ENCODE measurements around the gene ING1.
"Not testable (repeated sequence)": the region's sequence is repeated elsewhere in the genome, so short reads cannot be mapped to it uniquely, and the experiment has no call there.

Gene ING1

DNA sequence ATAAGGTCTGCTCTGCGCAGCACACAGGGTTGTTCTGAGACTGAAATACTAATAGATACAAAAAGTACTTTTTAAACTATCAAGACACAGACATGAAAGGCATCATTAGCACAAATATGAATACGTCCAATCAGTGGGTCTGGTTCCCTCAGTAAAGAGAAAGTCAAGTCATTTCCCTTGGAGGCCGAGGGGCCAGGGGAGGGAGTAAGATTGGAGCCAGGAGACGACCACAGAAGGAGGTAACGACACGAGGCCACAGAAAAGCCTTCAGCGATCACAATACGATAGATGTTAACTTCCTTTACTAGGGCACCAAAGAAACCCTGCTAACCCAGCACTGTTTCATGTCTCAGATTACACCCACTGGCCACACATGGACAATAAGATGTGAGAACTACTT, 12.9 kb upstream of the ING1 start:
- no peak overlapping the region for H4K5ac ChIP-seq (ENCODE audit: low read length)
- H3K9ac ChIP-seq (ENCODE audit: low read length): no peak overlapping the region
- no peak overlapping the region for H3K56ac ChIP-seq (ENCODE audit: low read length)
- H3K27ac ChIP-seq (ENCODE audit: low read depth, low read length): no peak overlapping the region
- H3K79me2 ChIP-seq (ENCODE audit: control insufficient read depth, insufficient read depth, low read length): peaks cover 5% of the 10 kb centered on the region
- no peak overlapping the region for H2AK5ac ChIP-seq (ENCODE audit: low read length)
- no peak overlapping the region for H3K4ac ChIP-seq (ENCODE audit: low read depth, low read length)
- no peak for DNase-seq
- no peak overlapping the region for H3K23ac ChIP-seq (ENCODE audit: low read length)
- H3K36me3 ChIP-seq (ENCODE audit: control insufficient read depth, insufficient read depth, low read length): peaks cover 6% of the 10 kb centered on the region
- whole genome bisulfite sequencing (ENCODE audit: extremely low coverage, insufficient coverage, low lambda C conversion rate): no CpG with 5 or more reads among the region's 8 CpGs
- H3K79me1 ChIP-seq (ENCODE audit: low read length): peaks cover 12% of the 10 kb centered on the region
- no peak overlapping the region for H2BK15ac ChIP-seq (replicated peaks; ENCODE audit: low read depth)
- no peak overlapping the region for H3K18ac ChIP-seq (ENCODE audit: low read length)
- H3K4me1 ChIP-seq (ENCODE audit: control insufficient read depth, low read depth, low read length): peaks cover 4% of the 10 kb centered on the region
- no peak overlapping the region for H2BK120ac ChIP-seq (ENCODE audit: low read depth, low read length)
- H3K4me3 ChIP-seq (ENCODE audit: low read length): no peak overlapping the region
- no peaks in the 10 kb centered on the region for H3K27me3 ChIP-seq (ENCODE audit: insufficient read depth, low read length, poor library complexity)
- no peak overlapping the region for H3K4me2 ChIP-seq (ENCODE audit: low read length)
- no peak overlapping the region for H4K8ac ChIP-seq (ENCODE audit: low read depth, low read length)
- no peak overlapping the region for H2BK5ac ChIP-seq (ENCODE audit: low read length)

DNA sequence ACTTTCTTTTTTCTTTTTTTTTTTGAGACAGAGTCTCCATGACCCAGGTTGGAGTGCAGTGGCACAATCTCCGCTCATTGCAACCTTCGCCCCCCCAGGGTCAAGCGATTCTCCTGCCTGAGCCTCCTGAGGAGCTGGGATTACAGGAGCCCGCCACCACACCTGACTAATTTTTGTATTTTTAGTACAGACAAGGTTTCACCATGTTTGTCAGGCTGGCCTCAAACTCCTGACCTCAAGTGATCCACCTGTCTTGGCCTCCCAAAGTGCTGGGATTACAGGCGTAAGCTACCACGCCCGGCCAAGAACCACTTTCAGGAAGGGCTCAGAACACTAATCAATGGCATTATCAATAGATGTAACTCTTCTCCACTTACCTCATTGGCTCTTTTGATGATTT, 12.4 kb upstream of the ING1 start:
- not testable (repeated sequence) for H3K23ac ChIP-seq (ENCODE audit: low read length); H2AK5ac ChIP-seq (ENCODE audit: low read length); H2BK5ac ChIP-seq (ENCODE audit: low read length); H3K18ac ChIP-seq (ENCODE audit: low read length); H3K36me3 ChIP-seq (ENCODE audit: control insufficient read depth, insufficient read depth, low read length); H3K4me2 ChIP-seq (ENCODE audit: low read length); DNase-seq; H3K79me2 ChIP-seq (ENCODE audit: control insufficient read depth, insufficient read depth, low read length); H2BK120ac ChIP-seq (ENCODE audit: low read depth, low read length); H3K4me3 ChIP-seq (ENCODE audit: low read length); H2BK15ac ChIP-seq (replicated peaks; ENCODE audit: low read depth); H3K27me3 ChIP-seq (ENCODE audit: insufficient read depth, low read length, poor library complexity); H4K5ac ChIP-seq (ENCODE audit: low read length); H3K9ac ChIP-seq (ENCODE audit: low read length); H3K4ac ChIP-seq (ENCODE audit: low read depth, low read length); H4K8ac ChIP-seq (ENCODE audit: low read depth, low read length); H3K56ac ChIP-seq (ENCODE audit: low read length); H3K4me1 ChIP-seq (ENCODE audit: control insufficient read depth, low read depth, low read length); H3K27ac ChIP-seq (ENCODE audit: low read depth, low read length)
- no CpG with 5 or more reads among the region's 7 CpGs for WGBS (ENCODE audit: extremely low coverage, insufficient coverage, low lambda C conversion rate)
- peaks cover 12% of the 10 kb centered on the region for H3K79me1 ChIP-seq (ENCODE audit: low read length)

DNA sequence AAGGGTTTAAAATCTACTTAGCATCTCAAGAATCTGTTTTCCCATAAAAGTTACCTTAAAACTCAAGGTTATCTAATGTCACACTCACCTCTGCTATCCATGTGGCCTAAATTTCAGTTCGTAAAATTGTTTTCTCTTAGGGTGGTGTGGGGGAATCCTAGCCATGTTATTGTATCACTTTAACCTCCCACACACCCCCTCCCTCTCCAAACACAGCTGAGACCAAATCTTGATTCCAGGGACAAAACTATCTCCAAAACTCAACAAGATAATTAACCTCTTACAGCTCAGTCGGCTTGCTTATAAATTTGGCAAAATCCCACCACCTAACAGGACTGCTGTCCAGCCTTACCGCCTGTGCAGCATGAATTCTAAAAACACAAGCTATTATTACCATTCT, 11.4 kb upstream of the ING1 start:
- Histone ChIP-seq H2BK120ac (ENCODE audit: low read depth, low read length) (no peak overlapping the region), H3K4me2 (ENCODE audit: low read length) (no peak overlapping the region), H2BK5ac (ENCODE audit: low read length) (no peak overlapping the region), H3K4me3 (ENCODE audit: low read length) (no peak overlapping the region), H3K9ac (ENCODE audit: low read length) (no peak overlapping the region), H3K4ac (ENCODE audit: low read depth, low read length) (no peak overlapping the region), H3K23ac (ENCODE audit: low read length) (no peak overlapping the region), H3K36me3 (ENCODE audit: control insufficient read depth, insufficient read depth, low read length) (peaks cover 6% of the 10 kb centered on the region), H3K27me3 (ENCODE audit: insufficient read depth, low read length, poor library complexity) (no peaks in the 10 kb centered on the region), H3K79me1 (ENCODE audit: low read length) (peaks cover 12% of the 10 kb centered on the region), H2BK15ac (replicated peaks; ENCODE audit: low read depth) (no peak overlapping the region), H3K18ac (ENCODE audit: low read length) (no peak overlapping the region), H2AK5ac (ENCODE audit: low read length) (no peak overlapping the region), H3K4me1 (ENCODE audit: control insufficient read depth, low read depth, low read length) (peaks cover 4% of the 10 kb centered on the region), H4K5ac (ENCODE audit: low read length) (no peak overlapping the region), H3K79me2 (ENCODE audit: control insufficient read depth, insufficient read depth, low read length) (peaks cover 5% of the 10 kb centered on the region), H3K27ac (ENCODE audit: low read depth, low read length) (no peak overlapping the region), H3K56ac (ENCODE audit: low read length) (no peak overlapping the region), H4K8ac (ENCODE audit: low read depth, low read length) (no peak overlapping the region)
- WGBS (ENCODE audit: extremely low coverage, insufficient coverage, low lambda C conversion rate): no CpG with 5 or more reads among the region's 3 CpGs
- no peak for DNase-seq

DNA sequence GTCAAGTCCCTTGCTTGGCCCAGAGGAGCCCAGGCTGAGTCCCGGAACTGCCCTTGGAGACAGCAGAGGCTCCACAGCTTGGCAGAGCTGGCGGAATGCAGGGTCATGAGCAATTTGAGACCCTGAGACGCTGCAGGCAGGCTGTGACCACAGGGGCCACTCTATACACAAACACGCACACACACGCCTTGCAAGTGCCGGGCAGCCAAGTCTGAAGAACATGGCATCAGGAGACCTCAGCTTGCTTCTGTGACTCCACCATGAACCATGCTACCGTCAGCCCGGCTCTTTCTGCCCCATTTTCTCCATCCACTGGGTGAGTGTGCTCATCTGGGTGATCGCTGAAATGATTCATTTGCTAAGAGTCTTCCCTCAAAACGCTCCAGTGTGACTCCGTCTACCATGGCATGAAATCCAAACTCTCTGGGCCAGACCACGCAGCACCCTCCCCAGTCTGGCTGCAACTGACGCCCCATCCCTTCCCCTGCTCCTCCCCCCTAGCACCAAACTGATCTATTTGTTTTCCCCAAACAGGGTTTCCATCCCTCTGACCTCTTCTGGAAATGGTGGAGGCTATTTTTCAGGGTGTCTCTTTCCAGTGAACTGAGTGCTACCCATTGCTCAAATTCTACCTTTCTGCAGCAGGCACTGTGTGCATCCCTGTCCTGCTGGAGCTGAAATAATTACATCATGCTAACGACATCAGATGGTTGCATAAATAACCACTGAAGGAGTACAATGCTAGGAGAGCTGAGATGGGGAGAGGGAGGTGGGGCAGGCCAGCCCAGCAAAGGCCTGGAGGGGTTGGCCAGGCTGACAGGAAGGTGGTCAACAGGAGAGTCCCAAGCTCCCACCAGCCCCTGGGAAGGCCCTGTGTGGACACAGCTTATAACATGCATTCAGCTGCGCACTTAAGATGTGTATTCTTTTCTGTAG, 10.6 kb upstream of the ING1 start:
- H3K56ac ChIP-seq (ENCODE audit: low read length): peak overlapping the region; percentile 39
- no CpG with 5 or more reads among the region's 15 CpGs for WGBS (ENCODE audit: extremely low coverage, insufficient coverage, low lambda C conversion rate)
- no peak overlapping the region for H3K27ac ChIP-seq (ENCODE audit: low read depth, low read length)
- no peak overlapping the region for H2BK5ac ChIP-seq (ENCODE audit: low read length)
- no peak overlapping the region for H3K4me2 ChIP-seq (ENCODE audit: low read length)
- no peak overlapping the region for H3K18ac ChIP-seq (ENCODE audit: low read length)
- H3K9ac ChIP-seq (ENCODE audit: low read length): no peak overlapping the region
- no peak overlapping the region for H2AK5ac ChIP-seq (ENCODE audit: low read length)
- no peak overlapping the region for H4K8ac ChIP-seq (ENCODE audit: low read depth, low read length)
- DNase-seq: no peak
- H3K79me1 ChIP-seq (ENCODE audit: low read length): peaks cover 12% of the 10 kb centered on the region
- peak overlapping the region; percentile 30 for H3K23ac ChIP-seq (ENCODE audit: low read length)
- H3K4me3 ChIP-seq (ENCODE audit: low read length): no peak overlapping the region
- no peaks in the 10 kb centered on the region for H3K27me3 ChIP-seq (ENCODE audit: insufficient read depth, low read length, poor library complexity)
- H3K36me3 ChIP-seq (ENCODE audit: control insufficient read depth, insufficient read depth, low read length): peaks cover 5% of the 10 kb centered on the region
- no peak overlapping the region for H3K4ac ChIP-seq (ENCODE audit: low read depth, low read length)
- H2BK15ac ChIP-seq (replicated peaks; ENCODE audit: low read depth): no peak overlapping the region
- peaks cover 4% of the 10 kb centered on the region for H3K4me1 ChIP-seq (ENCODE audit: control insufficient read depth, low read depth, low read length)
- peaks cover 5% of the 10 kb centered on the region for H3K79me2 ChIP-seq (ENCODE audit: control insufficient read depth, insufficient read depth, low read length)
- H4K5ac ChIP-seq (ENCODE audit: low read length): no peak overlapping the region
- no peak overlapping the region for H2BK120ac ChIP-seq (ENCODE audit: low read depth, low read length)

DNA sequence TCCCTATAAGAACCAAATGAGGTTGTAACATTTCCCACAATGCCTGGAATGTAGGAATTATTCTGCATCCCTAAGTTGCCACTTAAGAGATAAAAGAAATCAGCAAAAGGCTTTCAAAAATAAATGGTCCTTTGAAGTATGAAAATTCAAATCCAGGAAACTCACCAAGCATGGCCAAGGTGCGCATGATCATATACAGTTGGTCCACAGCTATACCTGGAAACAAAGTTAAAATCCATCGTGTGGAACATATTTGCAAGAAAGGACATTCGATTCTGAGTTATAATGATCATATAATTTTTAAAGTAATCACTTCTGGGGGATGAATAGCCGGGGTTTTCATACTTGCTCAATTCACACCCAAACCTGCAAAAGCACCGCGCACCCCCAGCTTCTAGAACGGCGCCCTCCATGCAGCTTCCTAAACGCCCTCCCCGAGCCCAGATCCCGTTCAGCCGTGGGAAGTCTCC, 8.1 kb upstream of the ING1 start:
- Histone ChIP-seq H2BK15ac (replicated peaks; ENCODE audit: low read depth) (no peak overlapping the region), H3K79me2 (ENCODE audit: control insufficient read depth, insufficient read depth, low read length) (peaks cover 5% of the 10 kb centered on the region), H3K4me1 (ENCODE audit: control insufficient read depth, low read depth, low read length) (peaks cover 4% of the 10 kb centered on the region), H3K4me3 (ENCODE audit: low read length) (peak overlapping the region; percentile 73), H2AK5ac (ENCODE audit: low read length) (no peak overlapping the region), H3K27me3 (ENCODE audit: insufficient read depth, low read length, poor library complexity) (no peaks in the 10 kb centered on the region), H3K36me3 (ENCODE audit: control insufficient read depth, insufficient read depth, low read length) (no peaks in the 10 kb centered on the region), H4K5ac (ENCODE audit: low read length) (no peak overlapping the region), H3K79me1 (ENCODE audit: low read length) (peaks cover 10% of the 10 kb centered on the region), H3K4me2 (ENCODE audit: low read length) (peak overlapping the region; percentile 74), H3K4ac (ENCODE audit: low read depth, low read length) (peak overlapping the region; percentile 76), H3K56ac (ENCODE audit: low read length) (peak overlapping the region; percentile 97), H3K9ac (ENCODE audit: low read length) (peak overlapping the region; percentile 96), H4K8ac (ENCODE audit: low read depth, low read length) (no peak overlapping the region), H3K27ac (ENCODE audit: low read depth, low read length) (no peak overlapping the region), H3K23ac (ENCODE audit: low read length) (no peak overlapping the region), H2BK120ac (ENCODE audit: low read depth, low read length) (no peak overlapping the region), H2BK5ac (ENCODE audit: low read length) (no peak overlapping the region), H3K18ac (ENCODE audit: low read length) (peak overlapping the region; percentile 57)
- no CpG with 5 or more reads among the region's 12 CpGs for WGBS (ENCODE audit: extremely low coverage, insufficient coverage, low lambda C conversion rate)
- no peak for DNase-seq
